ENCODE measurements around the gene PLEKHG3.

The PLEKHG3 gene

DNA sequence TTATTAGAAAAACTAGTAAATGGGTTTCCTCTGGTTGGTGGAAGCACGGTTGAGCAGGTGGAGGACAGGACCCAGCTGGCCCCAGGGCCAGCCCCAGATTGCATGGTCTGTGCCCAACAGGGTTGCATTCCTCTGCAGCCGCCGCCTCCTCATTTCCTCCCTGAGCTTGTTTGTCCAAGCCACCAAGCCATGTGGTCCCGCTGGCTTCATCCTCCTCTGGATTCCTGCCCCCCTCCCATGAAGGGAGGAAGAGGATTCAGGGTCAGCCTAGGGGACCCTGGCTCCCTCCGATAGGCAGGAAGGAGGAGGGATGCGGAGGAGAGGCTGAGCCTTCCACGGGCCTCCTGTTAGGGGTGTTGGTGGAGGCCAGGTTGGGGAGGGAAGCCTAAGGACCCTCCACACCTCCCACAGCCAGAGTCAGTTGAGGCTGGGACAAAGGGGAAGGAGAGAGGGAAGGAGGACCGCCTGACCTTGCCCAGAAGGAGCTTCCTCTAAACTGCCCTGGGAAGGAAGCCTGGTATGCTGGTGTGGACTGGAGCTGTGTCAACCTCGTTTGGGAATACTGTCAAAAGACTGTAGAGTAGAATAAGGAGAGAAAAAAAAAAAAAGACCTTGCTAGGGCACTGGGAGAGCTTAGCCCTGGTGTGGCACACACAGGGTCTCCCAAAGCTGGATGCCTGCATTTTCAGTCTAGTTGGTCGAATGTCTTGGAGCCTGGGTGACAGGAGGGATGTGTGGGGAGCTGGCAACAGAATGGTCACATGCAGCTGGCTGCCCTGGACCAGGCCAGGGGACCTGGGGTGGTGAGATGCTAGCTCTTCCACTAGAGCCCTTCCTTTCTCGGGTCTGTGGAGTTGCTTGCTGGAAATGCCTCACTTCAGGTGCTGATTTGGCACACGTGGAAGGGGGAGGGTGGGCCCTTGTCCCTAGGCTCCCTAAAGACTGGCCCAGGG, 42.4 kb downstream of the PLEKHG3 start:
- DNase-seq (ENCODE audit: low read depth in 2 of 2) = no peak

DNA sequence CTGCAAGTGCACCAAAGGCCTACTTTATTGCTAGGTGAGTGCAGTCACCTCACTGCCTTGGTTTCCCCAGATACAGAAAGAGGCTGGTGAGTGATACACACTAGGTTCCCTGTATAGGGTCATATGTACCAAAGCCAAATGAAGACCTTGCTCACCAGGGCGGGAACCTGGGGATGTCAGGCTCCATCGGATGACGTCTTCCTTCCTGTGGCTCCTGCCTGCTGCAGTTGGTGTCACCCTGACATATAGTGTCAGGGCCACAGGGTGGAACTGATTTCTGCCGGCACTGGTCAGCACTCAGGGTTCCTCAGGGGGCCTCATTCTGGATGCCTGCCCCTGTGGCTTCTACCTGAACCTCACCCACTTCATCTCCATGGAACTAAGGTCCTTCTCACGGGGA, 43.1 kb downstream of the PLEKHG3 start:
- DNase-seq (ENCODE audit: low read depth in 2 of 2) = no peak

DNA sequence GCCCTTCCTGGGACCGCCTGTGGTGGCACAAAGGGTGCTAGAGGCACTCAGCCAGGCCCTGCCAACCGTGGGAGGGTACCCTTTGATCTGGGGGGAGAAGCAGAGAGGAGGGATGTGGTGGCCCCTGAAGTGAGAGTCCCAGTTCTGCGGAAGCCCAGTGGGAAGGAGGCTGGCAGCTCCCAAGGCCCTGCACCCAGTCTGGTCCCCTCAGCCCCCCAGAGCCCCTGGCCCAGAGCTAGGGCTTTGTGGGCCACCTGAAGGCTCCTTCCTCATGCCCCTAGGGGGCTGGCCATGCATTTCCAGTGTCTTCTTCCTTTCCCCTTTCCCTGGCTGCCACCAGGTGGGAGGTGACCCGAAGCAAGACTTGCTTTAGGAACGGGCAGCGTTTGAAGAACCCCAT, 44.3 kb downstream of the PLEKHG3 start:
- DNase-seq (ENCODE audit: low read depth in 2 of 2) = no peak

DNA sequence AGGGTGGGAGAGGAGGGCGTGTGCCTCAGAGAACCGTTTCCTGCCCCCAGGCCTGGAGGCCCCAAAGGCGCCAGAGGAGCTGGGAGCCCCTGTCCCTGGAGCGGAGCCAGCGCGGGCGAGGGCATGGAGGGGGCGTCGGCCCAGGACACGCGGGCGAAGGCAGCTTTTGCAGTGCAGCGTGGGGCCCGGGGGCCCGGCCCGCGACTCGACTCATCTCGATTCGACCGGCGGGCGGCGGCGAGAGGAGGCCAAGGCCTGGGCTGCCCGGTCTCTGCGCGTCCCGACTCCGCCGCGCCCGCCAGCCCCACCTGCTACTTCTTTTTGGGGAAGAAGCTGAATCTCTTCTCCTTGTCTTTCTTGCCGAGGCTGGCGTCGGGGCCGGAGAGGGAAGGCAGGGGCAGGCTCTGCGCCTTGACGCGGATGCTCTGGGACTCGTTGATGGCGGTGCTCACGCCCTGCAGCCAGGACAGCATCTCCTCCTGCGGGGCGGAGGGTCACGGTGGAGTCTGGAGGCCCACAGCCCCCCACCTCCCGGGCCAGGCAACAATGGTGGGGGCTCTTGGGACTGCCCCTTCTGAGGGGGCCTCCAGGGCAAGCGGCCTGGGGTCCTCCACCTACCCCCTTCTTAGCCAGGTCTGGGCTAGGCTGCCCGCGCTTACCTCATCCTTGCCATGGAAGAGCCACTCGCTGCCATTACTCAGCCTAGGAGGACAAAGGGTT, 44.9 kb downstream of the PLEKHG3 start:
- no peak for DNase-seq (ENCODE audit: low read depth in 2 of 2)

DNA sequence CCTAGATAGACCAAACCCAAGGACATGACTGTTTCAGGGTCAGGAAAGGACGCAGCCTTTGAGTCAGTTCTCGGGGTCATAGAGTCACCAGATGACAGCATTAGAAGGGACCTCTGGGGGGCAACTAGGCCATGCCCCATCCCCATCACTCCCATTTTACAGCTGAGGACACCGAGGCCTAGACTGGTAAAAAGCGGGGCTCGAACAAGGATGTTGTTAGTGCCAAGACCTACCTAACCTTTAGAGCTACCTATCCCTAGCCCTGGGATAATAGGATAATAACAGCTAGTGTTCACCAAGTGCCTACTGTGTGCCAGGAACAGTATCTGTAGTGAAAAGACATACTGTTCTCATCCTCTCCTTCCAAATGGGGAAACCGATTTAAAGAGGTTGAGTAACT, 48.7 kb downstream of the PLEKHG3 start:
- DNase-seq (ENCODE audit: low read depth in 2 of 2) = no peak

DNA sequence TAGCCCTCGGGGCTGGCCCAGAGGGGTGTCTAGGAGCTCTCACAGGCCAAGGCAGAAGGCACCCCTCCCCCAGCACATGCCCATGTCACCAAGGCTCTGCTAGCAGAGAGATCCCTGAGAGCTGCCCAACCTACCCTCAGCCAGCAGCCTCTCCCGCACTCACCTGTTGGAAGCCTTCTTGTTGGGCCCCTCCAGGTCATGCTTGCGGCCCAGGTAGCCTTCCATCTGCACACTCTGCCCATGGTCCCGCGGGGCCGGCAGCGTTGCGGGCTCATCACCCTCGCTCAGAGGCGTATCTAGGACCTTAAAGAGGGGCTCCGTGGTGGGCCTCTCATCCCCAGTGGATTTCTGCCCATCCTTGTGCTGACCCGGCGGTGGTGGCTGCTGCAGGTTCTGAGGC, 49.1 kb downstream of the PLEKHG3 start:
- DNase-seq (ENCODE audit: low read depth in 2 of 2) = no peak

DNA sequence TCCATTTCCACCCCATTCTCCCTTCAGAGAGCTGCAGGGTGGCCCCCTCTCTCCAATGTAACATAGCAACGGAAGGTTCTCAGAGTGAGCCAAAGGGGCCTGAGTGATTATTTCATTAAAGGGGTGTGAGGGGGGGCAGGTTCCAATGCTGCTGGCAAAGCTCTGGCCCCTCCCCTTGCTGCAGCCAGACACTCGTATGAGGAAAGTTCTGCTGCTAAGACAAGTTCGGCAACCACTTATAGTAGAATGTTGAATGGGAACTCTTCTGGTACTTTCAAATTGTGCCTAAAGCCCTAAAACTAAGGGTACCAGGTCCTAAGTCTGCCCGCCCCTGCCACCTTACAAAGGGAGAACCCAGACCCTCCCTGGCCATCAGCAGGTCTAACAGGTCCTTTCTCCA, 49.8 kb downstream of the PLEKHG3 start:
- DNase-seq (ENCODE audit: low read depth in 2 of 2) = no peak

DNA sequence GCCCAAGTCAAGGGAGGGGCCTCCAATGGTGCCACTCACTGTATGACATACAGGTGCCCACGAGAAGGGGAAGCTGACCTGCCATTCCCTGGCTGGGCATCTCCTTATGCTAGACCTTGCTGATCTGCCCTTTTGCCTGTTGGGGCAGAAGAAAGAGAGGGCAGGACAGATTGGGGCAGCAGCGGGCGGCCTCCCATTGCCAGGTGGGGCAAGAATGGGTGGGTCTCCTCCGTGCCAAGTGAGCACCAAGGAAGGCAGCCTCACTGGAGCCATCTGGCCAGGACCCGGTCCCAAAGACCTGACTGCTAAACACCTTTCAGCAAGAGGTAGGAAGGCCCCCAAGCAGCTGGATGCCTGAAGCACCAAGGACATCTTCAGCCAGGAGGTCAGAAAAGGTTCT, 50.5 kb downstream of the PLEKHG3 start:
- no peak for DNase-seq (ENCODE audit: low read depth in 2 of 2)

DNA sequence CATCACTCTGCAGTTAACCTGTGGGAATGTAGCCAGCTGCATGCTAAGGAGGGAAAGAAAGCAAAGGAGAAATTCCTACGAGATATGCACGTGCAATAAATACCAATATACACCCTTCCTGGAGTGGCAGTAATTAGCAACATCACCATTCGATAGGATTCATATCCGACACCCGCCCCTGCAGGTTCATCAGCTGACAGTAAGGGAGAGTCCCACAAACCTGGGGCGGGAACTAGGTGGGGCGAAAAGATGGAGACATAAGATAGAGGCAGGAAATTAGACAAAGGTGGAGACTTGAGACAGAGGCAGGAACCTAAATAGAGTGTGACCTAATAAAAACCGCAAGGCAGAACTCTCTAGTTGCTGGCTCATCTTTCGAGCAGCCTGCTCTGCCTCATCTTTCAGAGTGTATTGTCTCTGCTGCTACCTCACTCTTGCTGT, 51.6 kb downstream of the PLEKHG3 start:
- peak in 1 of 2 donors; percentile 44 for DNase-seq (ENCODE audit: low read depth in 2 of 2)

DNA sequence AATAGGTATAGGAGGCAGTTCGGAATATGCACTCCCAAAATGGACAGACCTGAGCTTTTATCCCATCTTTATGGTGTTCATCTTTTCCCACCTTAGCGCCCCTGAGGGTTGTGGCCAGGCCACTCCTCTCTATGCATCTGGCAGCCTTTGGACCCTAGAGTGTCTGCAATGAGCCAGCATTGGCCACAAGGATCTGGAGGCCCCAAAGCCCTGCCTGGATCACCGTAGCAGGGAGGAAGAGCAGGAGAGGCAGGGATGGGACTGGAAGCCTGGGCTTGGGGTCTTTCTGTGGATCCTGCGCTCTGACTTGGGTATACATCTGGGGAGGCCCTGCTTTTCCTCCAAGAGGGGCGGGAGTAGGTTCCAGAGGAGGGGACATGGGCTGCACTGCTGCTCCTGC, 52.5 kb downstream of the PLEKHG3 start:
- no peak for DNase-seq (ENCODE audit: low read depth in 2 of 2)

DNA sequence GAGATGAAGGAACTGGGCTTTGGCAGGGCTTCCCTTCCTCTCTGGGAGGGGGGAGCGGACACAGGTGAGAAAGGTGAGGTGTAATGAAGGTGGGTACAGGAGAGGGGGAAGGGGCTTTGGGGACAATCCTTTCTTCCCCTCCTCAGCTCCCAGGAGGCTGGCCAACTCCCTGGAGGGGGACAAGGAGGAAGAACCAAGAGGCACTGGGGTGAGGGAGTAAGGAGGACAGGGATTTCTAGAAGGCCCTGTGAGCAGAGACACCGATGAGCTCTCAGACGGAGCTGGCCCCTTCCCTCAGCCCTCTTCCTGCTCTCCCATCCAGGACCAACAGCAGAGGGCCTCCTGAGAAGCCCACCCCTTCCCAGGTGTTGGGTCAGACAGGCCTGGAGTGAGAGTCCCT, 53.4 kb downstream of the PLEKHG3 start:
- DNase-seq (ENCODE audit: low read depth in 2 of 2) = no peak

DNA sequence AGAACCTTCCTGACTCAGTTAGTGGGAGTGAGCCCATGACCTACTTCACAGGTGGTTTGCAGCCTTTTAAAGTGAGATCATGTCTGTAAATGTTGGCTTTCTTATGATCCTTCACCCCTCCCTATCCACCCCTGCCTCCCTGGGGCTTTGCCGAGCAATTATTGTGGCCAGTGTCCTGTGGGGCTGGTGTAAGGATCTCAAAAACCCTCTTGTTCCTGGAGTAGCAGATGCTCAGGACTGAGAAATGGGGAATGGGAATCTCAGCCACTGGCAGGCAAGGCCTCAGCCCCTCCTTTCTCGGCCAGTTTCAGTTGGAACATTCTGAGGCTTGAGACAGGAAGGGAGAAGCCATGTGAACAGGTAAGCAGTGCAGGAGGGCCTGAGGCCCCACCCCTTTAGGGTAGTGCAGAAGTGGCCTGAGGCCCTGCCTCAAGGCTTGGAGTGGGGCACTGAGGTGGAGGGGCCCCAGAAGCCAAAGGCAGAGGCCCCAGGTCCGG, 53.8 kb downstream of the PLEKHG3 start:
- no peak for DNase-seq (ENCODE audit: low read depth in 2 of 2)

DNA sequence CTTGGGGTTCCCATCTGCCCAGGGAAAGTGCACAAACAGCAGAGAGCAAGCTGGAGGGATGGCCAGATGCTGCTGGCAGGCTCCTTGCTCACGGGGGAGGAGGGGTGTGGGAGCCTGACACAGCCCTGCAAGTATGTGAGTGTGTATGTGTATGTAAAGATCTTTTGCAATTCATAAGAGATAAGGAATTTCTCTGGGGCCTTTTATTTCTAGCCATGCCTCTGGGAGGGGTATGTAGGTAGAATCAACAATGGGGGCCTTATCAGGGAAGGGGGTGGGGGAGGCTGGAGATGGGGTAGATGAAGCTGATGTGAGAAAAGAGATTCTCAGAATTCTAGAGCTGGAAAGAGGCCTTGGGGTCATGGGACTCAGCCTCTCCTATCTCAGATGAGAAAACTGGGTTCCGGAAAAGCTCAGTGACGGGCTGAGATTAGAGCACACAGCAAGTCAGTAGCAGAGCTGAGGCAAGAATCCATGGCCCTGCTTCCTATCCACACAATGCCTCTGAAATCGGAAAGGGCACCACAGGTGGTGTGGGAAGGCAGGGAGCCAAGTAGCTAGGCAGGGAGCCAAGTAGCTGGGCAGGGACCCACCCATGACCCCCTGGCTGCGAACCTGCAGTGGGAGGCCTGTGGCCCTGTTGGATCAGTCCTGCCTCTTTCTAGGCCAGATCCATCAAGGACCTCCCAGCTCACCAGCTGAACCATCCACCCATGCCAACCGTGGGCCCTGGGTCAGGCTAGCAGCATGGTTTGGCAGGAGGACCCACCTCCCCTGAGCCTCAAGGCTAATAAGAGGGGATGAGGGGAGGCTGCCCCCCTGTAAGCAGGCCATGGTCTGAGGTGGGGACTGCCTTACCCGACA, 54.7 kb downstream of the PLEKHG3 start:
- DNase-seq (ENCODE audit: low read depth in 2 of 2) = no peak

DNA sequence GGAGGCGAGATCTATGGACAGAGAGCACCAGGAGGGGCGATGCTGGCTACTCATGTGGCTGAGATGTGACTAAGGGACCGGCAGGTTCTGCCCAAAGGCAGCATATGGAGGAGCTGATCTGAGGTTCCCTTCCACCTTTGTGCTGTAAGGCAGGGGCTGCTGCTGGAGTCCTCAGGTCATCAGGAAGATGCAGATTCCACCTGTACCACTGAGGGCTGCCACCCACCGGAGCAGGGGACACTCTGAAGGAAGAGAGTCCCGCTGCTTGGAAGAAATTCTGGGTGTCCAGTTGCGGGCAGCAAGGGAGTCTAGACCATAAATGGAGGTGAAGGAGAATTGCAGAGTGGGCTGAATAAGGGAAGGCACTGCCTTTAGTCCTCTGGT, 55.3 kb downstream of the PLEKHG3 start:
- DNase-seq (ENCODE audit: low read depth in 2 of 2) = no peak

DNA sequence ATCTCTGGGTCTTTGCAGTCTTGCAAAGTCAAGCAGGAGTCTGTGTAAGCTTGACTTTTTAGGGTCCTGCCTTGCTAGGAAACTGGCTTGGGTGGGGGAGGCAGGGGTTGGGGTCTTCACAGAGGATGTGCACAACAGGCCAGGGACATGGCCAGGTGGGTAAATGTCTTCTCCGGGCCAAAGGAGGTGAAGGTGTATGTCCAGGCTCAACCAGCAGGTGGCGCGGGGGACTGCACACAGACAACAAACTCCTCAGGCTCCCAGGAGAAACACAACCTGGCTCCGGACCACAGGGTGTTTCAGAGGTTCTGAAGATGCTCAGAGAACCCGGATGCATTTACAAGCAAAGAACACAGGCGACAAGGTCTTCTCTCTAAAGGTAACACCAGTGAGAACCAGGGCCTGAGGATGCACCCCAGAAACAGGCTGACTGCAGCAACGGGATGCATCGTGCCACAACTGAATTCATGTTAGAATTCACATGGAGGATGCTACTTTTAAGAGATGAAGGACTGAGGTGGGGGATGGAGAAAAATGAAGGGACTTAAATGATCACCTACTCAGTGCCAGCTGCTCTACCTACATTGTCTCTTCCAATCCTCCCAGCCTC, 56.0 kb downstream of the PLEKHG3 start:
- peak; percentile 53 to 71 for DNase-seq (ENCODE audit: low read depth in 2 of 2)

DNA sequence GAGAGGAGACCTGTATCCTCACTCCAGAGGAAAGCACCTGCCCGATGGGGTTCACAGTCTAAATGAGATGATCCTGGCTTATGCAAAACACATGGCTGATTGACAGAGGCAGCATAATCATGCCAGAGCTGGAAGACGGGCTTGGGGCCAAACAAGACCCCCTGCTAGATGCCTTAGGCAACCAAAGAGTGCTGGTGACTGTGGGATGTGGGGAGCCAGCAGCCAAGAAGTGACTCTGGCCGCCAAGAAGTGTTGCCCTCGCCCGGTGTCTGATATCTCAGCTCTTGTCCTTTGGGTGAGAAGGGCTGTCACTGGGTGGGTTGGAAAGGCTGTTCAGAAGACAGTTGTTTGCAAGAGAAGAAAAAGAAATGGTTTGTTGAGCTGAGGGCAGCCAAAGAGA, 56.7 kb downstream of the PLEKHG3 start:
- DNase-seq (ENCODE audit: low read depth in 2 of 2) = no peak

DNA sequence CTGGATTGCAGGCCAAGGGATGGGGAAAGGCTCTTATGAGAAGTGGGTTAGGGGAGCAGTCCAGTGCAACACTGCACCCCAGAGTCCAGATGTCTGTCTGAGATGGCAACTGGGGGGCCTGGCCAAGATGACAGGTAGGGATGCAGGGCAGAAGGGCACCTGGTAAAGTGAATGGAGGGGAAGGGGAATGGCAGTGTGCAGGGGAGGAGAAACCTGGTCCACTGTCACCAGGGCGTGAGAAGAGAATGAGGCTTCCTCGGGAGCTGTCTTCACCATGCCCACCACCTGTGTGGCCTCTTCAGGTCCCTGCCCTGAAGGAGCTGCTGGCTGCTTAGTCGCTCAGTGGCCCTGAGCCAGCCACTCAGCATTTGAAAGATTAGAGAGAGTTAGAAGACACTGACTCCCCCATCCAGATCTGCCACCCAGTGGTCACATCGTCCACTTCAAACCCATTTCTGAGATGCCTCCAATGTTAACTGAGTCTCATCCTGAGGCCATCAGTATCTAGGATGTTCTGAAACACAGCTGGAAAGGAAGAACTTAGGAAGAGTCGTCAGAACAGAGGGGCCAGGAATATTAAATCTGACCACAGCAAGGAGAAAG, 57.3 kb downstream of the PLEKHG3 start:
- DNase-seq (ENCODE audit: low read depth in 2 of 2) = no peak

DNA sequence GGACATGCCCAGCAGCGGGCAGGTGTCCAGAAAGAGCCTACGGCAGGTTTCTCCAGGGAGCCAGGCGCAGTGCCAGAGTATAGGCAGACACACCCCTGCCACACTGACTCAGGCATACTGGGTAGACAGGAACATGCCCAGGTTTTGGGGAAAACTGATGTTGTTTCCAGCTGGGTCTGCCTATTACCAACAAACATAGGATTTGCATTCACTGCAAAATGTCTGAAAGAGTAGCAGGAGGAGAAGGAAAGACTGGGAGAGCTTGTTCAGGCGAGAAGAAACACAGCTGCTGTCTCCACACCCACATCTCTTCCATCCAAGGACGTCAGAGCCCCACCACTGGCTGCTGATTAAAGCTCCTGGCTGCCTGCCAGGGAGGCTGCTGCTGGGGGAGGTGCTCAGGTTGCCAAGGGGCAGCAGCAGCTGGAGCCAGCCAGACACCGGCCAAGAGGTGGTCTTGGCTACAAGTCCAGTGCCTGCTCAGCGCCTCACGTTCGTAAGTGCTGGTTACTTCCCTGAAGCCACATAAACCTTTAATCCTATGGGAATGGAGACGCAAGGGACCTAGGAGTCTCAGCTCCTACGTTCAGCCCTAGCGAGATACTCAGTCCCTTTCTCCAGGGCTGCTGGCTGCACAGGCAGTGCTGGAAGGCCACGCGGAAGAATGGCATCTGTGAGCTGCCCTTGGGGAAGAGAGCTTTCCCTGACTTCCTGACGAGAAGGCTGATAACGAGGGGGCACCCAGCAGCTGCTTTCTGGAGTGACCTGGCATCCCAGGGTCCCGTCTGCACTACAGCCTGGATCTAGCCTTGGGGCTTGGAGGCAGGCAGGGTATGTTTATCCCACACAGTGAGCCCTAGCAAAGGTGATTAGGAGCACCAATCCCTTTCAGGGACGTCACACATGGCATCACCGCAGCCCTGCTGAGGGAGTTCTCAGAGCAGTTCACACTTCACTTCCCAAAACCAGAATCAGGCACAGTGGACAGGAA, 58.1 kb downstream of the PLEKHG3 start:
- peak in 1 of 2 donors; percentile 26 for DNase-seq (ENCODE audit: low read depth in 2 of 2)

DNA sequence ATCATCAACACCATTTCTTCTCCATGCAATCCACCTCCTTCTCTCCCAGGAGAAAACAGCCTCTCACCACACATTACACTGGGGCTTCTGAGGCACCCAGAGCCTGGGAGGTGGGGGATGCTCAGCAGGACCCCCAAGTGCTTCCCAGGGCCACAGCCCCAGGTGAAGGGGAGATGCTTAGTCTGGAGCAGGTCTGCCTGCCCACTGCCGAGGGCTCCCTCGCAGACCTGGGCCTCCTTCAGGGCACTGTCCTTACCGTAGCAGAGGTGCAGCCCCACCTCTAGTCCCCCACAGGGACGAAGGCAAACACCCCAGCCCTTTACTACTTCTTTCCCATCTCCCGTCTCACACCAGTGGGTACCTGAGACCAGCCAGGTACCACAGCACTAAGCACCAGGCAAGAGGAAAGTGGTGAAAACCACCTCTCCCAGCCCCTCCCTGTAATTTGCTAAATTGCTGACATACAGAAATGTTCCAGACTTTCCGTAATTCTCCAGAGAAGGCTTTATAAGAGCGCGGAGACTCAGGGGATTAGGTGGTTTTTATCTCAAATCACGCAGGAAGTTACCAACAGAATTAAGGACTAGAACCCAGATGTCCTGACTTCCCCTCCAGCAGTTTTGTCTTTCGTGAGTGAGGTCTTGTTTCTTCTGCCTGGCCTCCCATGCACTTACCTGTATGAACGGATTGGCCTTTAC, 59.0 kb downstream of the PLEKHG3 start:
- no peak for DNase-seq (ENCODE audit: low read depth in 2 of 2)

Data from stimulated activated CD4-positive, alpha-beta T cell treated with anti-CD3 and anti-CD28 coated beads, Interleukin-4, amount 100 ng/mL, for 48 hours (primary cell).